Measurements from ENCODE around the gene MIB2. TPM values are rescaled to one million over a fixed set of nuclear protein-coding genes. Genes with fewer than 3 reads are reported as not detected.

Gene MIB2
- total RNA-seq, 1 experiment from 2014 or later = 38.7 TPM

GRCh38 chr1:1577367-1578011 is 37.8 kb upstream of the MIB2 start:
- peaks cover 13% of the 10 kb centered on the region for H3K4me1 ChIP-seq (ENCODE audit: insufficient read depth, low read length, poor library complexity, severe bottlenecking)
- ChIA-PET POLR2A (ENCODE audit: low non-redundant PET) (no interaction called here), CTCF (no interaction called here)
- intact Hi-C loops (cut with micrococcal nuclease; ENCODE audit: unreplicated experiment) = no loop called here
- no TSS peak for BruUV-seq (replicated peaks)
- H3K27ac ChIP-seq (ENCODE audit: low read depth, low read length, poor library complexity, severe bottlenecking) = no peak overlapping the region
- no peaks in the 10 kb centered on the region for H3K9me3 ChIP-seq (ENCODE audit: low read depth, low read length, poor library complexity, severe bottlenecking)
- TF ChIP-seq CTCF (conservative IDR thresholded peaks at IDR 0.05; ENCODE audit: low read depth, low read length) (no peak), EZH2 (IDR thresholded peaks at IDR 0.05; ENCODE audit: borderline replicate concordance, low read depth, low read length, poor library complexity, severe bottlenecking) (no peak)
- H3K27me3 ChIP-seq (replicated peaks; ENCODE audit: insufficient read depth, low read depth, low read length, poor library complexity) = peaks cover 23% of the 10 kb centered on the region
- no peak for DNase-seq (ENCODE audit: low spot score)
- peaks cover 5% of the 10 kb centered on the region for H3K36me3 ChIP-seq (ENCODE audit: insufficient read depth, low read length, poor library complexity, severe bottlenecking)
- H3K4me3 ChIP-seq (ENCODE audit: low read depth, low read length, poor library complexity, severe bottlenecking) = no peak overlapping the region

GRCh38 chr1:1578371-1578940 is 36.8 kb upstream of the MIB2 start:
- intact Hi-C loops (cut with micrococcal nuclease; ENCODE audit: unreplicated experiment) = no loop called here
- peaks cover 33% of the 10 kb centered on the region for H3K27me3 ChIP-seq (replicated peaks; ENCODE audit: insufficient read depth, low read depth, low read length, poor library complexity)
- no peak for DNase-seq (ENCODE audit: low spot score)
- H3K4me3 ChIP-seq (ENCODE audit: low read depth, low read length, poor library complexity, severe bottlenecking) = no peak overlapping the region
- H3K36me3 ChIP-seq (ENCODE audit: insufficient read depth, low read length, poor library complexity, severe bottlenecking) = no peaks in the 10 kb centered on the region
- TF ChIP-seq EZH2 (IDR thresholded peaks at IDR 0.05; ENCODE audit: borderline replicate concordance, low read depth, low read length, poor library complexity, severe bottlenecking) = no peak
- TF ChIP-seq CTCF (conservative IDR thresholded peaks at IDR 0.05; ENCODE audit: low read depth, low read length) = no peak
- no TSS peak for BruUV-seq (replicated peaks)
- POLR2A ChIA-PET (ENCODE audit: low non-redundant PET) = interaction anchor here (0.7 kb wide), 1 partner anchor 292 kb away, joined by 3 read pairs; no protein-coding TSS in a partner anchor
- CTCF ChIA-PET = no interaction called here
- H3K27ac ChIP-seq (ENCODE audit: low read depth, low read length, poor library complexity, severe bottlenecking) = no peak overlapping the region
- no peaks in the 10 kb centered on the region for H3K9me3 ChIP-seq (ENCODE audit: low read depth, low read length, poor library complexity, severe bottlenecking)
- peaks cover 6% of the 10 kb centered on the region for H3K4me1 ChIP-seq (ENCODE audit: insufficient read depth, low read length, poor library complexity, severe bottlenecking)

GRCh38 chr1:1582585-1583346 is 32.5 kb upstream of the MIB2 start:
- no peak overlapping the region for H3K27ac ChIP-seq (ENCODE audit: low read depth, low read length, poor library complexity, severe bottlenecking)
- CTCF ChIA-PET = no interaction called here
- BruUV-seq (replicated peaks) = no TSS peak
- H3K27me3 ChIP-seq (replicated peaks; ENCODE audit: insufficient read depth, low read depth, low read length, poor library complexity) = peaks cover 36% of the 10 kb centered on the region
- intact Hi-C loops (cut with micrococcal nuclease; ENCODE audit: unreplicated experiment) = no loop called here
- POLR2A ChIA-PET (ENCODE audit: low non-redundant PET) = no interaction called here
- no peak for DNase-seq (ENCODE audit: low spot score)
- H3K9me3 ChIP-seq (ENCODE audit: low read depth, low read length, poor library complexity, severe bottlenecking) = no peaks in the 10 kb centered on the region
- TF ChIP-seq CTCF (conservative IDR thresholded peaks at IDR 0.05; ENCODE audit: low read depth, low read length) = no peak
- TF ChIP-seq EZH2 (IDR thresholded peaks at IDR 0.05; ENCODE audit: borderline replicate concordance, low read depth, low read length, poor library complexity, severe bottlenecking) = no peak
- H3K36me3 ChIP-seq (ENCODE audit: insufficient read depth, low read length, poor library complexity, severe bottlenecking) = no peaks in the 10 kb centered on the region
- no peaks in the 10 kb centered on the region for H3K4me1 ChIP-seq (ENCODE audit: insufficient read depth, low read length, poor library complexity, severe bottlenecking)
- no peak overlapping the region for H3K4me3 ChIP-seq (ENCODE audit: low read depth, low read length, poor library complexity, severe bottlenecking)
